ENCODE measurements around the gene ANKRD24. TPM values are rescaled to one million over a fixed set of nuclear protein-coding genes. Genes with fewer than 3 reads are reported as not detected.

The ANKRD24 gene
- total RNA-seq, 1 experiment from 2014 or later: 0.39 TPM

GRCh38 chr19:4213116-4213515 lies 30.6 kb downstream of the ANKRD24 start:
- DNase-seq: no peak
- no peaks in the 10 kb centered on the region for H3K9me3 Mint-ChIP-seq (ENCODE audit: unreplicated experiment)
- no peak overlapping the region for H3K27ac Mint-ChIP-seq (ENCODE audit: unreplicated experiment)
- no peak for TF ChIP-seq CTCF (IDR thresholded peaks at IDR 0.05; ENCODE audit: insufficient read depth in 1 of 2, low read depth in 1 of 2, low read length in 1 of 2, severe bottlenecking in 1 of 2, unreplicated experiment in 1 of 2)
- peaks cover 6% of the 10 kb centered on the region for H3K4me1 Mint-ChIP-seq (ENCODE audit: low read depth, unreplicated experiment)
- H3K9me3 ChIP-seq: peaks cover 5% of the 10 kb centered on the region; the same call in 1 of the 2 replicates
- no peak overlapping the region for H3K4me3 ChIP-seq (ENCODE audit: low read depth, low read length)
- no TSS peak for BruUV-seq (replicated peaks)
- no peaks in the 10 kb centered on the region; the same call in 1 of the 2 replicates for H3K27me3 ChIP-seq (replicated peaks; ENCODE audit: control insufficient read depth, insufficient read depth, low read length)
- H3K36me3 Mint-ChIP-seq (ENCODE audit: insufficient read depth, unreplicated experiment): no peaks in the 10 kb centered on the region
- POLR2A ChIA-PET: no interaction called here
- H3K4me1 ChIP-seq: no peaks in the 10 kb centered on the region
- no peak overlapping the region for H3K4me3 Mint-ChIP-seq (ENCODE audit: unreplicated experiment)
- CTCF ChIA-PET: interaction anchor here (0.7 kb wide), 2 partner anchors 47 to 93 kb away, joined by 3 to 4 read pairs; no protein-coding TSS in a partner anchor
- no peaks in the 10 kb centered on the region for H3K36me3 ChIP-seq (ENCODE audit: control insufficient read depth, insufficient read depth, low read length)
- intact Hi-C loops (cut with micrococcal nuclease; ENCODE audit: unreplicated experiment): no loop called here
- no peaks in the 10 kb centered on the region for H3K27me3 Mint-ChIP-seq (ENCODE audit: insufficient read depth, unreplicated experiment)

- no peak overlapping the region for H3K4me3 ChIP-seq (ENCODE audit: low read depth, low read length)
- Mint-ChIP-seq H3K4me3 (ENCODE audit: unreplicated experiment) (no peak overlapping the region), H3K9me3 (ENCODE audit: unreplicated experiment) (no peaks in the 10 kb centered on the region), H3K36me3 (ENCODE audit: insufficient read depth, unreplicated experiment) (no peaks in the 10 kb centered on the region), H3K4me1 (ENCODE audit: low read depth, unreplicated experiment) (peaks cover 6% of the 10 kb centered on the region), H3K27me3 (ENCODE audit: insufficient read depth, unreplicated experiment) (no peaks in the 10 kb centered on the region), H3K27ac (ENCODE audit: unreplicated experiment) (no peak overlapping the region)
- CTCF ChIA-PET: no interaction called here
- H3K4me1 ChIP-seq: no peaks in the 10 kb centered on the region
- no peaks in the 10 kb centered on the region for H3K36me3 ChIP-seq (ENCODE audit: control insufficient read depth, insufficient read depth, low read length)
- no peak for DNase-seq
- BruUV-seq (replicated peaks): no TSS peak
- no peak for TF ChIP-seq CTCF (IDR thresholded peaks at IDR 0.05; ENCODE audit: insufficient read depth in 1 of 2, low read depth in 1 of 2, low read length in 1 of 2, severe bottlenecking in 1 of 2, unreplicated experiment in 1 of 2)
- H3K27me3 ChIP-seq (replicated peaks; ENCODE audit: control insufficient read depth, insufficient read depth, low read length): no peaks in the 10 kb centered on the region; the same call in 1 of the 2 replicates
- POLR2A ChIA-PET: no interaction called here
- H3K9me3 ChIP-seq: peaks cover 5% of the 10 kb centered on the region; the same call in 1 of the 2 replicates
- intact Hi-C loops (cut with micrococcal nuclease; ENCODE audit: unreplicated experiment): no loop called here
These were observed 33.3 kb downstream of the ANKRD24 start for GRCh38 chr19:4215807-4216206.

DNA sequence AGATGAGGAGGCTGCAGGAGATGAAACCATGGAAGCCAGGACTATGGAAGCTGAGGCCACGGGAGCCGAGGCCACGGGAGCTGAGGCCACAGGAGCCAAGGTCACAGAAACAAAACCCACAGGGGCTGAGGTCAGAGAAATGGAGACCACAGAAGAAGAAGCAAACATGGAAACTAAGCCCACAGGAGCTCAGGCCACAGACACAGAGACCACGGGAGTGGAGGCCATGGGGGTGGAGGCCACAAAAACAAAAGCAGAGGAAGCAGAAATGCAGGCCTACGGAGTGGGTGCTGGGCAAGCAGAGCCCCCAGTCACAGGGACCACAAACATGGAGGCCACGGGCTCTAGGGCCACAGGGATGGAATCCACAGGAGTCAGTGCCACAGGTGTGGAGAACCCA lies 34.4 kb downstream of the ANKRD24 start:
- Mint-ChIP-seq H3K9me3 (ENCODE audit: unreplicated experiment) (no peaks in the 10 kb centered on the region), H3K27ac (ENCODE audit: unreplicated experiment) (no peak overlapping the region), H3K36me3 (ENCODE audit: insufficient read depth, unreplicated experiment) (no peaks in the 10 kb centered on the region), H3K27me3 (ENCODE audit: insufficient read depth, unreplicated experiment) (no peaks in the 10 kb centered on the region), H3K4me1 (ENCODE audit: low read depth, unreplicated experiment) (peaks cover 6% of the 10 kb centered on the region), H3K4me3 (ENCODE audit: unreplicated experiment) (no peak overlapping the region)
- intact Hi-C loops (cut with micrococcal nuclease; ENCODE audit: unreplicated experiment): no loop called here
- no peak overlapping the region for H3K4me3 ChIP-seq (ENCODE audit: low read depth, low read length)
- H3K9me3 ChIP-seq: peaks cover 5% of the 10 kb centered on the region; the same call in 1 of the 2 replicates
- no peak for DNase-seq
- CTCF ChIA-PET: no interaction called here
- POLR2A ChIA-PET: no interaction called here
- H3K36me3 ChIP-seq (ENCODE audit: control insufficient read depth, insufficient read depth, low read length): no peaks in the 10 kb centered on the region
- TF ChIP-seq CTCF (IDR thresholded peaks at IDR 0.05; ENCODE audit: insufficient read depth in 1 of 2, low read depth in 1 of 2, low read length in 1 of 2, severe bottlenecking in 1 of 2, unreplicated experiment in 1 of 2): no peak
- BruUV-seq (replicated peaks): no TSS peak
- no peaks in the 10 kb centered on the region for H3K4me1 ChIP-seq
- H3K27me3 ChIP-seq (replicated peaks; ENCODE audit: control insufficient read depth, insufficient read depth, low read length): no peaks in the 10 kb centered on the region; the same call in 1 of the 2 replicates

Data from Caco-2 (cell line).